Renal cortical epithelial cell (primary cell): Measurements from ENCODE around the gene CFAP74. TPM values are rescaled to one million over a fixed set of nuclear protein-coding genes. Genes with fewer than 3 reads are reported as not detected.

Experiments
- DNase-seq: peaks from one replicate; pipeline ENCODE4 v3.0.0-alpha.2; 2011; ENCODE audit warnings: low read depth
- total RNA-seq: library from RNA; depleted of rRNA; stranded (reverse); fragments of >200 nt; gene quantifications from 2 replicates; pipeline ENCODE4 v1.2.3, GENCODE V29; 2014

The CFAP74 gene
- total RNA-seq, 1 donor from 2014 or later, result not detected

DNA sequence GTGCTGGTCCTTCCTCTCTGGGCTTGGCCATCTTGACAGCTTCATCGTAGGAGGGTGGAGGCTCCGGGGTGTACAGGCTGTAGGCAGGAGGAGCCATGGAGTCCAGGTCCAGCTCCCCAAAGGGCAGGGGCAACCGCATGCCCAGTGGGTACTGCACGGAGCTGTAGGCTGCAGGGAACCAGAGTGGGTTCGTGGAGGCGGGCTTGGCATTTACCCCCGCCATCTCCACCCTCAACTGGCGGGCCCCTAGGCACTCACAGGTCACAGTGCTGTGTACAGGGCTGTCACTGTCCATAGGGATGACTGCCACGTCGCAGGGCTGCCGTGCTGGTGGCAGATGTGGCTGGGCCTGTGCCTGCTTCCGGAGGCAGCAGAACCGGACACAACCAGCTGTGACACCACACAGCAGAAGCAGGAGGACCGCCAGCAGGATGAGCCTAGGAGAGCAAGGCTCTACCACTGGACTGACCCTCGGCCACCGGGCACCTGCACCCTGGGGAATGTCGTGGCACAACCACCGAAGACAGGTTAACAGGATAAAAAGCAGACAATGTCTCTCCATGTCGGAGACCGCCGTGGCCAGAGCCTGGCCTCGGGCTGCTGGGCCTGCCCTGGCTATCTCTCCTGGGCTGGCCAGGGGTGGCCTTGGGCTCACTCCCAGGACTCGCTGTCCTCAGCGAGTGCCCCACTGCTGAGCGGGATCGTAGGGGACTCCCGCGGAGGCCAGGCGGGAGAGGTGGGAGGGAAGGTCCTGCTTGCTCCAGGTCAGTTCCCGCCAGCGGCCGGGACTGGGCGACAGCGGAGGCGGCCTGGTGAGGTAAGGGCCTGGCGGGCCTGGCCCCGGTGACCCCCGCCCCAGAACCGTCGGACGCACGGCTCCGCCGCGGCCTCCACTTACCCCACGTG is 85.3 kb downstream of the CFAP74 start:
- no peak for DNase-seq

DNA sequence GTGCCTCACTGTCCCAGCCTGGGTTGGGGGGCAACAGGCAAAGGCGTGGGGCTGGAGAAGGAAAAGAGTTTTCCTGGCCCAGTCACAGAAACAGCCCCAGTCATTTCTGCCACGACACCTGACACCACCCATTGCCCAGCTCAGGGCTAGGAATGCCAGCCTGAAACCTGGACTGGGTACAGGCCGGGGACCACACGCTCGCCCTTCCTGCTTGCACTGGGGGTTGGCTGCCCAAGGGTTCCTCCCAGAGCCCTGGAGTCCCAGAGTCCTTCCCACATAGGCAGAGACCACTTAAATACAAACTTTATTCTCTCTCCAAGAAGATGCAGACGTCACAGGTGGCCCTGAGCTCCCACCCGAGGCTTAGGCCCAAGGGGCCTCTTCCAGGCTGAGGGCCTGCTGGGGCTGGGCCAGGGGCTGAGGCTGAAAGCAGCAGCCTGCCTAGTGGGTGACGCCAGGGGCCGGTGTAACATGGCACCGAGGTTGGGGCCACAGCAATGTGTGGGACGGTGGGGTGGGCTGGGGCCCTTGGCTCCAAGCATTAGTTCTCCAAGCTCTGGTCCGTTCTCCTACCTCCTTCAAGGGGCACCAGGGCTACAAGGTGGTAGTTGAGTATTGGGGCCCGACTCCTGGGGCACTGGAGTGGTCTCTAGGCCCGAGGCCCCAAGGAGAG is 86.1 kb downstream of the CFAP74 start:
- DNase-seq, result no peak

DNA sequence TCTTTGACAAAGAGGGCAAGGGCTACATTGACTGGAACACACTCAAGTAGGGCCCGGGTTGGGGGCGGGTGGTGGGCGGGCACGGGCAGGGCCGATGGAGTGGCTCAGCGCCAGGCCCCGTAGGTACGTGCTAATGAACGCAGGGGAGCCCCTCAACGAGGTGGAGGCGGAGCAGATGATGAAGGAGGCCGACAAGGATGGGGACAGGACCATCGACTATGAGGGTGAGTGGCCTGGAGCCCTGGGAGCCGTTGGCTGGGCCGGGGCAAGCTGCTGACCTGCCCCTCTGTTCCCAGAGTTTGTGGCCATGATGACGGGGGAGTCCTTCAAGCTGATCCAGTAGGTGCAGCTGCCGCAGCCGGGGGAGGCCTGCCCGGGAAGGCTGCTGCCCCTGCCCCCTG is 86.7 kb downstream of the CFAP74 start:
- DNase-seq, result no peak

DNA sequence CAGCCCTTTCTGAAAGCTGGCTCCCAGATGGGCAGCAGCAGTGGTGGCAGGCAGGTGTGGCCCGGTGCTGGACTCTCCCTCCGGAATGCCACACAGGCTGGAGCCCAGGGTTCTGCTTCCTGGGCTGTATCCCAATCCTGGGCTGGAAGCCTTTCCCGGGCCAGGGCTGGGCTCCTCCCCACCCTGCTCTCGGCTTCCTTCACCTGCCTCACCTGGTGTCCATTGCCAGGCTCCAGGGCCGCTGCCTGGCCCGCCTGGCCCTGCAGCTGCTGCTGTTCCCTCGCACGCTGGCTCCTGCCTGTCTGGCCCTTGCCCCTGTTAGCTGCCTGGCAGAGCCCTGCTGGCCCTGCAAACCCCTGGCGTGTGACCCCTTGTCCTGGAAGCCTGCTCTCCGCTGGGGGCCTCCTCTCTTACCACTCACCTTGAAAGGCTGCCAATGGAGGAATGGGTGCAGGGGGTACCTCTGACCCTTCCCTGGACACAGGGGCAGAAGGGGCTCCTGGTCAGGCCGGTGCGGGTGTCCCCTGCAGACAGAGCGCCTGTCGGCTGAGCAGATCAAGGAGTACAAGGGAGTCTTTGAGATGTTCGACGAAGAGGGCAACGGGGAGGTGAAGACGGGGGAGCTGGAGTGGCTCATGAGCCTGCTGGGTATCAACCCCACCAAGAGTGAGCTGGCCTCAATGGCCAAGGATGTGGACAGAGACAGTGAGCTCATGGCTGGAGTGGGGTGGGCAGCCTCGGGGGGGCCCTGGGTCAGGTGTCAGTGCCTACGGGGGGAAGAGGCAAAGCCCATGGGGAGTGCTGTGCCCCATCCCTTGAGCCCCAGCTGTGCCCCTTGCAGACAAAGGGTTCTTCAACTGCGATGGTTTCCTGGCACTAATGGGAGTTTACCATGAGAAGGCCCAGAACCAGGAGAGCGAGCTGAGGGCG is 87.4 kb downstream of the CFAP74 start:
- no peak for DNase-seq

DNA sequence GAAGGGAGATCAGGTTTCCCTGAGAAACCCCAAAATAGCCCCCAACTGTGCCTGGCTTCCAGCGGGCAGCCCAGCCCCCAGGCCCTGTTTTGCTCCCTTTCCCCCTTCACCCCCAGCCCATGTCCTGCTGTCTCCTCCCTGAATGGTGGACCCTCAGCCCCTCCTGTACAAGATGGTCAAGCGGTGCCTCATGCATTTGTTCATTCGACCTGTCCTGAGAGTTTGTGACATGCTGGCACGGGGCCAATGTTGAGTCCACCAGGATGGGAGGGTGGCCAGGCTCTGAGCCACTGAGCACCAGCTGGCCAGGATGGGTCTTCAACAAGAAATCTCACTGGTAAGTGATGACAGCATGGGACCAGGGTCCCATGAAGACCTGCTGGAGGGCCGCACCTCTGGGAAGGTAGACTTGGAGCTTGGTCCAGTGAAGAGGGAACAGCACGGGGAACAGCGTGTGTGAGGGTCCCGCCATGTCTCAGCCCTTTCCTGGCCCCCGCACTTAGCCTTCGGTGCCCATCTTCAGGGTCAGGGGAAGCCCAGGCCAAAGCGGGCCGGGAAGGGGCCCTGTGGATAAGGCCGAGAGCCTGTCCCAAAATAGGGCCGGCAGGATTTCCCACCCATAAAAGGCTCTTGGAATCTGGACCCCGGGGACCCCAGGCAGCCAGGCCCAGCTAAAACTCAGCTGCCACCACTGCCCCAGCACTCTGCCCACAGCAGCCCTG is 88.5 kb downstream of the CFAP74 start, which contains the start of gene CALML6:
Gene CALML6, plus strand, starts transcription at position 290 of the 722 bp plus-strand sequence. Its CDS starts 21 bp downstream, at position 311.
- no peak for DNase-seq

DNA sequence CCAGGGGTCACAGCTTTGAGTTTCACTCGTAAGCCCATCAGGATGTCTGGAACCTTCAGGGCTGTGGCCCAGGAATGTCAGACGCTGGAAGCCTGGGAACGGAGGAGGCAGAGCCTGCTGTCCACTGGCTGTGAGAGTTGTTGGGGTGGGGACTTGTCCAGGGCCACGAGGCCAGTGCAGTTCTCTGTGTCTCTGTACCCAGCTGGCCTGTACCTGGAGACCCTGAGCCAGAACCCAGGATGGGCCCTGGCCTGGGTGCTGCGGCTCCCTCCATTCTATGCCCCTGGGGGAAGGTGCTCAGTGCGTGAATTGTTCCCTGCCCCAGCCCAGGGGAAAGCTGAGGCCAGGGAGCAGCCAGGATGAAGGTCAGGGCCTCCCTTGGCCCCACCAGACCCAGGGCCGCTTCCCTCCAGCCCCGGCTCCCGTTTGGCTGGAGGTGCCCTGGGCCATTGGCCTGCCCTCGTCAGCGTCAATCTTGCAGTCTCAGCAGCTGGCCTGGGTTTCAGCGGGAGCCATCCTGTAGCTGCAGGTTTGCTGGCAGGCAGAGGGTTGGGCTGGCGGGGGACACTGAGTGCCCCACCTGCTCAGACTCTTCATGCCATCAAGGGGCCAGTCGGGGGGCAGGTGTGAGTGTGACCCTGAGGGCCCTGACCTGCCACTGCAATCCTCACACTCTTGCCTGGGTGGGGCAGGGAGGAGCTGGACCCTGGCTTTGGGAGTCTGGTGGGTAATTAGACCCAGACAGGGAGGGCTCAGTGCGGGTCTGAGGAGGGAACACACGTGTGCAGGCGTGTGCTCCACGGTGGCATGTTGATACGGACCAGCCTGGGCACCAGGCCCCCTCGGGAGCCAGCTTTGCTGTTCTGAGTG is 89.2 kb downstream of the CFAP74 start:
- DNase-seq, result no peak

DNA sequence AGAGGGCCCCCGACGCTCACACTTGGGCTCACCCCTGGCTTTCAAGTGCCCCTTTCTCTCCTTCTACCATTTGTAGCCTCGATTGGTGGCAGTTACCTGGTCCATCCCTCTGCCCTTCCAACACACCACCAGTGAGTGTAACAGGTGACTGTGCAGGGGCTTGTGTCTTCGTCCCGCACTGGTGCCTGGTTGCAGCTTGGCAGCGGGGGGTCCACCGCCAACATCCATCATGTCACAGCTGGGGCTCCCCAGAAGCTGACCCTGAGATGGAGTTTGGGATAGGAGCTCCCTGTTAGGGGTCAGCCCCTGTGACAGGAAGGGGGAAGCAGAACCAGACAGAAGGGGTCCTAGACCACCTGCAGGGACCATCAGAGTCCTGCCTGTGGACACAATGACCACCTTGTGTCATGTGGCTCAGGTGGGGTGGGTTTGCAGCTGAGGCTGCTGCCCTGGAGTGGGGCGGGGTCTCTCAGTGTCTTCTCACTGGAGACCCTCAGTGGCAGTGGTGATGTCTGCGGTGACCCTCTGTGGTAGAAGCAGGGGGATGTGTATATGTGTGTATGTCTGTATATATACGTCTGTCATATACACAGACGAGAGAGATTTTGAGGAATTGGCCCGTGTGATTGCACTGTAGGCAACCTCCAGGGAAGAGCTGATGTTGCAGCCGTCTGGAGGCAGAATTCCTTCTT is 92.1 kb downstream of the CFAP74 start:
- DNase-seq, result no peak

DNA sequence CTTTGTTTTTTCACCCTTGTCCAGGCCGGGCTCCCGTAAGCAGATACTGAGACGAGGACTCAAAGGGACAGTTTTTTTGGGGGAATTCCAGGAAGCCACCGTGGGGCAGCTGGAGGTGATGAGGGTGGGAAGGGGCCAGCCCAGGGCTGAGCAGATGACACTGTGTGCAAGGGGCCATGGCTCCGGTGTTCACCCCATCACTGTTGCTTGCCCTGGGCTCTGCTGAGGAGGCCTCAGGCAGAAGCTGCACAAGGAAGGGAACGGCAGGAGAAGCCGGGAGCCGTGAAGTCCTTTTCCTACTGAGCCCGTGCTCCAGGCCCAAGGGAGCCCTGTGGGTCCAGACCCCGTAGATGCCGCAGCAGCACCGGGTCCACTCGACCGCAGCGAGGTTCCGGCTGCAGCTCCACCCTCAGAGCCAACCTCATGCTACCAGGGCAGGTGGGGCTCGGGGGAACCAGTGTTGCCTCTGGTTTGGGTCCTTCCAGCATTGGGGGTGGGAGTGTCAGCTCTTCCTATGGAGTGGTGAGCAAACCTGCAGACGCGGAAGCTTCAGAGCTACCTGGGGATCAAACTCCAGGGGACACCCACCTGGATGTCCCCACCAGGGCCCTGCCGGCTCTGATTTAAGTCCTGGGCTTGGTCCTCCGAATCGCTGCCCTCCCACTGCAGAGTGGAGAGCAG is 92.8 kb downstream of the CFAP74 start:
- no peak for DNase-seq

DNA sequence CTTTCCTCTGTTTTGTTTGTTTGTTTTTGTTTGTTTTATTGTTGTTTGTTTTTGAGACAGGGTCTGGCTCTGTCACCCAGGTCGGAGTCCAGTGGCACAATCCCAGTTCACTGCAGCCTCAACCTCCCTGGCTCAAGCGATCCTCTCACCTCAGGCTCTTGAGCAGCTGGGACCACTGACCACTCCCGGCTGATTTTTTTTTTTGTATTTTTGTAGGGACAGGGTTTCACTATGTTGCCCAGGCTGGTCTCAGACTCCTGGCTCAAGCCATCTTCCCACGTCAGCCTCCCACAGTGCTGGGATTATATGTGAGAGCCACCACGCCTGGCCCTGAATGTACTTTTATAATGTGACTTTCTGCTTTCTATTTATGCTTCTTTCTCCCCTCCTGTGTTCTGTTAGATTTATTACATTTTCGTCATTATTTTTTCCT is 93.5 kb downstream of the CFAP74 start:
- no peak for DNase-seq

DNA sequence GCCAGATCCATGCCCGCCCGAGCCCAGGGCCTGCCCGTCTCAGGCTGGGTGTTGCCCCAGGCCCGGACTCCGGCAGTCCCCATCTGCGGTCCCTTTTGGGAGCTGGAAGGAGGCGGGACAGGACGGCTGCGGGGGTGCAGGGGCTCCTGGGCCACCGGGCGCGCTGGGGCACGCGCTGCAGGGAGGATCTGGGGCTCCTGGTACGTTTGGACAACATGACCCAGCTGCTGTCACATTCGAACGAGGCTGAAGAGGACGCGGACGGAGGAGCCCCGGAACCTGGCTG is 95.1 kb downstream of the CFAP74 start:
- DNase-seq, result no peak

DNA sequence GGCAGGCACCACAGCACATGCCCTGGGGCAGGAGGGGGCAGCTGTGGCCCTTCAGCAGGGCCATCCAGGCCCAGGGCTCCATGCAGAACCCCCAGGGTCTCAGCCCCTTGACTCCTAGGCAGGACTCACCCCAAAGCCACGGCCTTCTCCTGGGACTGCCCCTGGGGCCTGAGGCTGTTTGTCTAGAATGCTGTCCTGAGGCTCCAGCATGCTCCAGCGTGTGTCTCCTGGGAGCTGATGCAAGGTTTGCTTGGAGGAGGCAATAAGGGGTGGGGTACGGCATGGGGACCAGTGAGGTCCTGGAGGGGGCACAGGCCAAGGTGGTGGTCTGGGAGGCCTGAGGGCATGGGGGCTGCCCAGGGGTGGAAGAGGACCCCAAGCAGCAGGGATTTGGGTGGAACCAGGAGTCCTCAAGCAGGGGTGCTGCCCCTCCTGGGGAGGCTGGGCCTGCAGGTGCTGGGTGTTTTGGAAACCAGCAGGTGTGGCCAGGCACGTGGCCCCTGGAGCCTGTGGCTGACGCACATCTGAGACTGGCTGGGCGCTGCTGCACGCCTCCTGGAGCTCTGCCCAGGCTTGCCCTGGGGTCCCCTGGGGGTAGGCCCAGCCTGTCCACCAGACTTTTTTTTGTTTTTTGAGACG is 96.4 kb downstream of the CFAP74 start:
- no peak for DNase-seq

DNA sequence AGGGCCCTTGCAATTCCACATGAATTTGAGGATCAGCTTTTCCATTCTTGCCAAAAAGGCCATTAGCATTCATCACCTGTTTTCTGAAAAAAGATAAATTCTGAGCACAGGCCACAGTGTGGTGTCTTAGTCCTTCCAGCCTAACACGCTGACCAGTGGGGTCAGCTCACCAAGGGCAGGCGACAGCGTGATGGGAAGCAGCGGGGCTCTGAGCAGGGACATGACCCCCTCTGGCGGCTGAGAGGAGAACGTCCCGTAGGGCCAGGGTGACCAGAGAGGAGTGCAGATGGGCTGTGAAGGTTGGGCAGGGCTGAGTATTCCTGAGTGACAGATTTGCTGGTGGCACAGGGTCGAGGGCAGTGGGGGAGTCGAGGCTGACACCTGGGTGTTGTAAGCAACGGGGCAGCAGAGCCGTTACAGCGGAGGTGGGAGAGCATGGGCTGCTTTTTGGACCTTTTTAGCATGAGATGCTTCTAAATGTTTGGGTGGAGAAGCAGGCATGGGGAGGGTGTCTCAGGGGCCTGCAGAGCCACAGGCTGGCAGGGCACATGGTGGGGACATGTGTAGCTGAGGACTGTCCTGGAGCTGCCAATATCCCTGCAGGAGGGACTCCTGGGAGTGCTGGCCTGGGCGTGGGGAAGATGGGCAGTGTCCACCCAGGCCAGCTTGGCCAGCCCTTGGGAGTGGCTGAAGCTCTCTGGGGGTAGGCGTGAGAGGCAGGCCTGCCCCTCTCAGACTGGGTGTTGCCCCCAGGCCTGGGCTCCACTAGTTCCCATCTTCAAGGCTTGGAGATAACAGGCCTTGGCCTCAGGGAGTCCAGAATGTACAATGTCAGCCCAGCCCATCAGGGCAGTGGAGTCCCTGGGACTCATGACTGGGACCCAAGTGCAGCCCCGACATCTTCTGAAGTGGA is 97.1 kb downstream of the CFAP74 start:
- DNase-seq, result peak; percentile 55

DNA sequence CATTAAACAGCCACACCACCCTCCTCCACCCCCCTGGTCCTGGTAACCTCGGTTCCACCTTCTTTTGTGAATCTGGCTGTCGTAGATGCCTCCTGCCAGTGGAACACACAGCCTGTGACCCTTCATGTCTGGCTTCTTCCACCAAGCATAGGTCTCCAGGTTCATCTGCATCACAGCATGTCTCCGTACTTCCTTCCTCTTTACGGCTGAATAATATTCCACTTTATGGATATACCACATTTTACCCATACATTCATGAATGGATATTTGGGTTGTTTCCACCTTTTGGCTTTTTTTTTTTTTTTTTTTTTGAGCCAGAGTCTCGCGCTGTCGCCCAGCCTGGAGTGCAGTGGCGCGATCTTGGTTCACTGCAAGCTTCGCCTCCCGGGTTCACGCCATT is 100.4 kb downstream of the CFAP74 start:
- DNase-seq, result no peak

DNA sequence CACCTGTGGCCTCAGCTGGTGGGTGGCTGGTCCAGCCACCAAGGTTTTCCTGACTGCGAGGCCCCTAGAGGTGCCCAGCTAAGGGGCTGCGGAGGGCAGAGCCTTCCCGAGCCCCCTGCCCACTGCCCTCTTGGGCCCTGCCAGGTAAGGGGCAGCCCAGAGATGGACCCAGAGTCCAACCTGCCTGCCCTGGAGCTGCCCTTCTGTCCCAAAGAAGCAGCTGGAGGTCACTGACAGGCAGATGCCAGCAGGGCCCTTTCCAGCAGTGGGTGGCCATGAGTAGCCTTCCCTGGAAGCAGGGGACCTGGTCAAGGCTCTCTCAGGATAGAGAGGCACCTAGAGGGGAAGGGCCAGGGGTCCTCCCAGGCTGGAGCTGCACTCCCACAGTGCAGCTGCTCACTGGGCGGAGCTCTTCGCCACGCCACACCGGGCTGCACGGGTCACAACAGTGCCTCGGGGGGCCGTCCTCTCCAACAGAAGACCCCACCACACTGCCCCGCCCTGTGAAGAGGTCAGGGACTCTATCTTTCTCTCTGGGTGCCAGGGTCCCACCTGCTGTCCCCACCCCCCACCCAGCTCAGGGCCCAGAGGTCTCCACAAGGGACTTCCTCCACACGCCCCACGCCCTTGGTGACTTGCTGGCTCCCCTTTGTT is 101.8 kb downstream of the CFAP74 start:
- DNase-seq, result no peak

DNA sequence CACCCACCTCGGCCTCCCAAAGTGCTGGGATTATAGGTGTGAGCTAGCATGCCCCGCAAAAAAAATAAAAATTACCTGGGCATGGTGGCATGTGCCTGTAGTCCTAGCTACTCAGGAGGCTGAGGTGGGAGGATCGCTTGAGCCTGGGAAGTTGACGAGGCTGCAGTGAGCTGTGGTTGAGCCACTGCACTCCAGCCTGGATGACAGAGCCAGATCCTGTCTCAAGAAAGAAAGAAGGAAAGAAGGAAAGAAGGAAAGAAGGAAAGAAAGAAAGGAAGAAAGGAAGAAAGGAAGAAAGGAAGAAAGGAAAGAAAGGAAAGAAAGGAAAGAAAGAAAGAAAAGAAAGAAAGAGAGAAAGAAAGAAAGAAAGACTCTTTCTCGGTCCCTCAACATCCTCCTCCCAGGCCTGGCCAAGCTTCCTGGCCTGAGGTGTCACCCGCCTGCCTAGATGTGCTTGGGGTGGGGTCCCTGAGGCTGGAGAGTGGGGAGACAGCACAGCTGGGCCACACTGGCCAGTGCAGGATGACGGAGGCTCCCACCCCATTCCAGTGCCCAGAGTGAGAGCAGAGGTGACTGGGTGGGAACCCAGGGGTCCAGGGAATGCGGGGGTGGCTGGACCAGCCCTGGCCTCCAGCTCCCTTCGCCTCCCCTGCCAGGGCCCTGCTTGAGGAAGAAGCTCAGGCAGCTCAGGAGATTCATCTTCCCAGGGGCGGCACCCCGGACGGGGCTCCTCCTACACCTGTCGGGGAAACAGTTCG is 102.5 kb downstream of the CFAP74 start:
- no peak for DNase-seq

DNA sequence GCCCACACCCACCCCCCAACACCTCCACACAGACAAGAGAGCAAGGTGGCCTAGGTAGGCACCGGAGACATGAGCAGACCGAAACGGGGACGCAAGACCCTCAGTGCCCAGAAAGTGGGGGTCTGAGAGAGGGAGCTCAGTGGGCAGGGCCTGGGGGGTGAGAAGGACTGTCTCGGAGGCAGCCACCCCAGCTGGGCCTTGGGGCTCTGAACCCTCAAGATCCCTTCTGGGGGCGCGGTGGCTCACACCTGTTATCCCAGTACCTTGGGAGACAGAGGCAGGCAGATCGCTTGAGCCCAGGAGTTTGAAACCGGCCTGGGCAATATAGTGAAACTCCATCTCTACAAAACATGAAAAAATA is 103.6 kb downstream of the CFAP74 start:
- DNase-seq, result no peak
